Hepatocyte (in vitro differentiated cells): ENCODE measurements around the gene CXCL8. TPM values are rescaled to one million over a fixed set of nuclear protein-coding genes. Genes with fewer than 3 reads are reported as not detected.

Experiments used
- DNase-seq: peaks from one replicate; pipeline ENCODE4 v3.0.0-alpha.2; 2016; ENCODE audit warnings: low spot score
- H2AFZ ChIP-seq: fragments of 200-600 bp; sonication (generic); 2 replicates; pipeline ENCODE4 v1.6.0; 2016; ENCODE audit warnings: antibody characterized with exemption, mild to moderate bottlenecking
- H3K27ac ChIP-seq: fragments of 200-600 bp; sonication (generic); 2 replicates; pipeline ENCODE4 v1.5.1; 2016; ENCODE audit warnings: mild to moderate bottlenecking
- H3K27me3 ChIP-seq: fragments of 200-600 bp; sonication (generic); 2 replicates; pipeline ENCODE4 v1.6.1; 2016
- H3K36me3 ChIP-seq: fragments of 200-600 bp; sonication (generic); replicated peaks from 2 replicates; pipeline ENCODE4 v1.5.1; 2016; ENCODE audit warnings: low read depth; ENCODE audit not compliant: insufficient read depth
- H3K4me1 ChIP-seq: fragments of 200-600 bp; sonication (generic); 2 replicates; pipeline ENCODE4 v1.5.1; 2016; ENCODE audit warnings: mild to moderate bottlenecking, moderate library complexity; ENCODE audit not compliant: insufficient read depth
- H3K4me2 ChIP-seq: fragments of 200-600 bp; sonication (generic); 2 replicates; pipeline ENCODE4 v1.6.0; 2016
- H3K4me3 ChIP-seq: fragments of 200-600 bp; sonication (generic); 2 replicates; pipeline ENCODE4 v1.5.1; 2016; ENCODE audit warnings: mild to moderate bottlenecking
- H3K79me2 ChIP-seq: fragments of 200-600 bp; sonication (generic); 2 replicates; pipeline ENCODE4 v1.6.0; 2017; ENCODE audit warnings: mild to moderate bottlenecking
- H3K9me2 ChIP-seq: fragments of 200-600 bp; sonication (generic); replicated peaks from 2 replicates; pipeline ENCODE4 v1.6.0; 2017; ENCODE audit warnings: mild to moderate bottlenecking; ENCODE audit not compliant: insufficient read depth
- H3K9me3 ChIP-seq: fragments of 200-600 bp; sonication (generic); 2 replicates; pipeline ENCODE4 v1.5.1; 2016; ENCODE audit warnings: low read depth, mild to moderate bottlenecking
- H4K20me1 ChIP-seq: fragments of 200-600 bp; sonication (generic); 2 replicates; pipeline ENCODE4 v1.6.0; 2016; ENCODE audit warnings: mild to moderate bottlenecking; ENCODE audit not compliant: insufficient read depth, poor library complexity, severe bottlenecking
- CTCF ChIP-seq: fragments of 200-600 bp; sonication (generic); IDR thresholded peaks from 2 replicates; pipeline ENCODE4 v1.5.1; 2016; ENCODE audit warnings: antibody characterized with exemption, mild to moderate bottlenecking; ENCODE audit not compliant: poor library complexity
- EZH2 ChIP-seq: fragments of 200-600 bp; sonication (generic); IDR thresholded peaks from 2 replicates; pipeline ENCODE4 v1.6.1; 2016; ENCODE audit warnings: antibody characterized with exemption, mild to moderate bottlenecking, borderline replicate concordance
- EZH2phosphoT487 ChIP-seq: fragments of 200-600 bp; sonication (generic); IDR thresholded peaks from one replicate; pipeline ENCODE4 v1.6.1; 2018; ENCODE audit warnings: antibody characterized with exemption, mild to moderate bottlenecking, low read depth, moderate library complexity; ENCODE audit not compliant: unreplicated experiment, severe bottlenecking
- WGBS: methylation state at CpG from one replicate; pipeline ENCODE4 v1.1.6; 2016; ENCODE audit warnings: low lambda C conversion rate; ENCODE audit errors: missing lambda C conversion rate; 5-methylcytosine and 5-hydroxymethylcytosine counted together
- polyA plus RNA-seq: library from polyadenylated mRNA; unstranded; fragments of >200 nt; fragmentation: Nextera tagmentation; extraction: Ambion mirVana; gene quantifications from 2 replicates; pipeline ENCODE4 v1.2.1, GENCODE V29; 2016
- total RNA-seq: library from RNA; depleted of rRNA; stranded (reverse); fragments of >200 nt; gene quantifications from 2 replicates; pipeline ENCODE4 v1.2.3, GENCODE V29; 2014

Gene CXCL8
- total and polyA plus RNA-seq, 2 experiments from 2014 or later: 21.6 to 43.9 TPM

GRCh38 chr4:73705056-73705432 lies 35.3 kb upstream of the CXCL8 start:
- Histone ChIP-seq H2AFZ (no peak overlapping the region), H3K4me1 (no peaks in the 10 kb centered on the region), H3K79me2 (no peaks in the 10 kb centered on the region), H3K36me3 (no peaks in the 10 kb centered on the region), H3K27me3 (no peaks in the 10 kb centered on the region), H4K20me1 (no peaks in the 10 kb centered on the region), H3K4me2 (no peak overlapping the region), H3K27ac (no peak overlapping the region), H3K9me3 (no peaks in the 10 kb centered on the region), H3K9me2 (no peaks in the 10 kb centered on the region), H3K4me3 (no peak overlapping the region)
- no peak for DNase-seq
- TF ChIP-seq EZH2phosphoT487 (no peak), EZH2 (no peak), CTCF (no peak)
- 86% methylated on average over 1 of the region's 1 CpG for WGBS

GRCh38 chr4:73705721-73706120 lies 34.6 kb upstream of the CXCL8 start:
- no peak for TF ChIP-seq CTCF
- no peak for TF ChIP-seq EZH2
- TF ChIP-seq EZH2phosphoT487: no peak
- Histone ChIP-seq H3K27ac (no peak overlapping the region), H4K20me1 (no peaks in the 10 kb centered on the region), H3K9me2 (no peaks in the 10 kb centered on the region), H3K27me3 (no peaks in the 10 kb centered on the region), H3K9me3 (no peaks in the 10 kb centered on the region), H3K36me3 (no peaks in the 10 kb centered on the region), H3K4me2 (no peak overlapping the region), H3K4me3 (no peak overlapping the region), H3K4me1 (no peaks in the 10 kb centered on the region), H3K79me2 (no peaks in the 10 kb centered on the region), H2AFZ (no peak overlapping the region)
- WGBS: 83% methylated on average over 1 of the region's 1 CpG
- DNase-seq: no peak

- Histone ChIP-seq H2AFZ (no peak overlapping the region), H3K9me3 (no peaks in the 10 kb centered on the region), H3K4me3 (no peak overlapping the region), H3K4me2 (no peak overlapping the region), H3K79me2 (no peaks in the 10 kb centered on the region), H3K27ac (no peak overlapping the region), H3K9me2 (no peaks in the 10 kb centered on the region), H3K27me3 (no peaks in the 10 kb centered on the region), H3K4me1 (no peaks in the 10 kb centered on the region), H3K36me3 (no peaks in the 10 kb centered on the region), H4K20me1 (no peaks in the 10 kb centered on the region)
- no peak for DNase-seq
- TF ChIP-seq CTCF (no peak), EZH2 (no peak), EZH2phosphoT487 (no peak)
- 89% methylated on average over 2 of the region's 2 CpGs for WGBS
Measured at GRCh38 chr4:73706811-73707210, 33.6 kb upstream of the CXCL8 start.
